Erythroblast (primary cell): ENCODE results near the gene FIBCD1.

Experiments
- GATA1 ChIP-seq: IDR thresholded peaks from 2 replicates; pipeline ENCODE4 v1.6.1; 2011; ENCODE audit warnings: low read depth, mild to moderate bottlenecking, control low read depth, low read length, moderate library complexity
- POLR2A ChIP-seq: IDR thresholded peaks from 2 replicates; pipeline ENCODE4 v1.6.1; 2011; ENCODE audit warnings: mild to moderate bottlenecking, low read length

GRCh38 chr9:130882696-130883225, 56.3 kb downstream of the FIBCD1 start:
- TF ChIP-seq POLR2A = no peak
- no peak for TF ChIP-seq GATA1
